Activated B cell treated with CpG ODN at 0.5 μM for 24 hours (primary cell): Measurements from ENCODE around the gene SOS1. TPM values are rescaled to one million over a fixed set of nuclear protein-coding genes. Genes with fewer than 3 reads are reported as not detected.

Experiments used
- ATAC-seq: fragments of 200-7000 bp; cut with Tn5 transposase; one replicate; pipeline ENCODE4 v1.10.0; 2021; ENCODE audit warnings: low read depth, mild to moderate bottlenecking, moderate library complexity
- CTCF ChIA-PET: fragments of 350-600 bp; sonication (Branson Sonifier 250); formaldehyde crosslinking; loops from one replicate; lab custom pipeline; 2021; ENCODE audit warnings: antibody characterized with exemption; lab: Charles Lee
- POLR2A ChIA-PET: fragments of 350-600 bp; sonication (Branson Sonifier 250); formaldehyde crosslinking; loops from one replicate; lab custom pipeline; 2021; ENCODE audit warnings: antibody characterized with exemption; lab: Charles Lee
- DNase-seq: peaks from one replicate; pipeline ENCODE4 v3.0.0; 2022
- H3K27ac Mint-ChIP-seq: one replicate; pipeline ENCODE4 v1.8.0; 2020; ENCODE audit warnings: mixed read lengths
- H3K27me3 Mint-ChIP-seq: one replicate; pipeline ENCODE4 v1.8.0; 2021; ENCODE audit warnings: mixed read lengths
- H3K36me3 Mint-ChIP-seq: one replicate; pipeline ENCODE4 v1.8.0; 2021; ENCODE audit warnings: low read depth, mixed read lengths
- H3K4me1 Mint-ChIP-seq: one replicate; pipeline ENCODE4 v1.8.0; 2021; ENCODE audit warnings: mixed read lengths
- H3K4me3 Mint-ChIP-seq: one replicate; pipeline ENCODE4 v1.8.0; 2020; ENCODE audit warnings: mild to moderate bottlenecking, mixed read lengths
- H3K9me3 Mint-ChIP-seq: one replicate; pipeline ENCODE4 v1.8.0; 2020; ENCODE audit warnings: mixed read lengths
- intact Hi-C: fragments of 100-400 bp; cut with micrococcal nuclease; formaldehyde crosslinking; loops from one replicate; pipeline ENCODE4 v1.15.1; 2024
- total RNA-seq: library from RNA; stranded (reverse); gene quantifications from 2 replicates; pipeline ENCODE4 v1.2.3, GENCODE V29; 2022
- TF ChIP-seq, protein P1 (sequence below): fragments of 200-600 bp; IDR thresholded peaks from one replicate; pipeline ENCODE4 v1.8.0; 2022; ENCODE audit warnings: antibody characterized with exemption, mild to moderate bottlenecking

SOS1 gene
- total RNA-seq, 1 donor from 2014 or later: 51.9 TPM

DNA sequence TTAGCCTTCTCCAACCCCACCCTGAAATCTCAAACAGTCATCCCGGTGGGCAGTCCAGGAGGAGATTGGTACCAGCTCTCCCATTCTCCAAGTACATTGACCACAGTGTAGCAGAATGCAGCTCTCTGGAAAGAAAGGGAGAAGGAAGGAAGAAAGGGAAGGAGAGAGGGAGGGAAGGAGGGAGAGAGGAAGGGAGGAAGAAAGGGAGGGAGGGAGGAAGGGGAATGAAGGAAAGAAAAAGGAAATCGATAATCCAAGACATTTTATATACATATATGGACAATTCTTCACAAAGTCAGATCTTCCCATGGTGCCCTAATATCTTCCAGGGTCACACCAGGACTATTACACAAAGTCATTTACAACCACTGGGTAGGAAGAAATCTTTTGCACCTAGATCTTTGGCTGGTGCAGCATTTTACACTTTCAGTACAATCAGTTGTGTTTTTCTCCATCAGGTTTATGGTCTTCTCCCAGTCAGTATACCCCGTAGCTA, 172.4 kb downstream of the SOS1 start:
- CTCF ChIA-PET: interaction anchor here (1.1 to 4.8 kb wide), 12 partner anchors 11 to 297 kb away, joined by 3 to 130 read pairs (median 5); no protein-coding TSS in a partner anchor
- DNase-seq (no peak), ATAC-seq (no peak)
- POLR2A ChIA-PET: interaction anchor here (1.4 kb wide), 1 partner anchor 197 kb away, joined by 4 read pairs; the partner anchor contains the start of gene SRSF7
- H3K9me3 Mint-ChIP-seq: no peaks in the 10 kb centered on the region
- H3K27me3 Mint-ChIP-seq: no peaks in the 10 kb centered on the region
- H3K4me3 Mint-ChIP-seq: no peak overlapping the region
- TF ChIP-seq, protein P1, sequence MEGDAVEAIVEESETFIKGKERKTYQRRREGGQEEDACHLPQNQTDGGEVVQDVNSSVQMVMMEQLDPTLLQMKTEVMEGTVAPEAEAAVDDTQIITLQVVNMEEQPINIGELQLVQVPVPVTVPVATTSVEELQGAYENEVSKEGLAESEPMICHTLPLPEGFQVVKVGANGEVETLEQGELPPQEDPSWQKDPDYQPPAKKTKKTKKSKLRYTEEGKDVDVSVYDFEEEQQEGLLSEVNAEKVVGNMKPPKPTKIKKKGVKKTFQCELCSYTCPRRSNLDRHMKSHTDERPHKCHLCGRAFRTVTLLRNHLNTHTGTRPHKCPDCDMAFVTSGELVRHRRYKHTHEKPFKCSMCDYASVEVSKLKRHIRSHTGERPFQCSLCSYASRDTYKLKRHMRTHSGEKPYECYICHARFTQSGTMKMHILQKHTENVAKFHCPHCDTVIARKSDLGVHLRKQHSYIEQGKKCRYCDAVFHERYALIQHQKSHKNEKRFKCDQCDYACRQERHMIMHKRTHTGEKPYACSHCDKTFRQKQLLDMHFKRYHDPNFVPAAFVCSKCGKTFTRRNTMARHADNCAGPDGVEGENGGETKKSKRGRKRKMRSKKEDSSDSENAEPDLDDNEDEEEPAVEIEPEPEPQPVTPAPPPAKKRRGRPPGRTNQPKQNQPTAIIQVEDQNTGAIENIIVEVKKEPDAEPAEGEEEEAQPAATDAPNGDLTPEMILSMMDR: no peak
- no peaks in the 10 kb centered on the region for H3K36me3 Mint-ChIP-seq
- H3K27ac Mint-ChIP-seq: no peak overlapping the region
- no peaks in the 10 kb centered on the region for H3K4me1 Mint-ChIP-seq
- intact Hi-C loops: no loop called here

DNA sequence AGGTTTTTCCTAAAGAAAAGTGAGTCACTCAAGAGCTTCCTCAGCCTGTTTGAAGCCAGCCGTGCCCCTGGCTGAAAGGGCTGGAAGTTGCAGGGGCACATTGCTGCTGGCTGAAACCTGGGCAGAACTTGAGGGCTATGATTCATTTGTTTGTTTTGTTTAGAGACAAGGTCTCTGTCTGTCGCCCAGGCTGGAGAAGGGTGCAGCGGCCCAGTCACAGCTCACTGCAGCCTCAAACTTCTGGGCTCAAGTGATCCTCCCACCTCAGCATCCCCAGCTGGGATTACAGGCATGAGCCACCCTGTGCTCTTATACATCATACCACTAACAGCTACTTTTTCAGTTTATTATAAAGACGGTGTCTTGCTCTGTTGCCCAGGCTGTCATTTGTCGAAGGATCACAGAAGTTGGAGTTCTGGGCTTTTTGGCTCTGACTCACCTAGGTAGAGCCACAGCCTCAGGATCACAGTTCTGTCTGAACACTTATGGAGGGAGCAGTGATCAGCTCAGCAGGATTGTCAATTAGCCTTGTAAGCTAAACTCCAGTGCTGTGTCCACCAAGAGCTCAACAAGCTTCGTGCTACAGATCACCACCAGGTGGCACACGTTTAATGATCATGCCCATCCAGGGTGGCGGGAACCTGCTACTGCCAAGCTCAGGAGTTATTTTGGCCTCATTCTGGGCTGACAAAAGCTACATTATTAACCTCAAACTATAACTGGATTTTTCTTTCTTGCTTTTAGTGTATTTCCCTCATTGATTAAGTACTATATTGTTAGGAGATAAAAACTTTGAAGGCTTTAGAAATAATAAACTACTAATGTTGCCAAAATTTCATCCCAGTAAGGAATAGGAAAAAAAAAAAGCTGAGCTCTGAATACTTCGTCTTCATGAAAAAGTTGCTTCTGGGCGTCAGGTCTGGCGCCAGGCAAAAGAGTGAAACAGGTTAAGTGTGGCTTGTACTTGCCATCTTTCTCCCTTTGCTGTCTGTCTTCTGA, 173.3 kb downstream of the SOS1 start:
- Mint-ChIP-seq H3K4me3 (no peak overlapping the region), H3K27me3 (no peaks in the 10 kb centered on the region), H3K27ac (no peak overlapping the region), H3K4me1 (no peaks in the 10 kb centered on the region), H3K9me3 (no peaks in the 10 kb centered on the region), H3K36me3 (no peaks in the 10 kb centered on the region)
- CTCF ChIA-PET: interaction anchor here (0.6 to 4.8 kb wide), 27 partner anchors 8 to 782 kb away, joined by 3 to 130 read pairs (median 4); partner anchors contain the start of genes DHX57, HNRNPLL and MORN2
- TF ChIP-seq, protein P1: no peak
- ATAC-seq (peak; percentile 66), DNase-seq (no peak)
- POLR2A ChIA-PET: interaction anchor here (0.6 to 1.4 kb wide), 4 partner anchors 196 to 846 kb away, joined by 3 to 6 read pairs (median 5); partner anchors contain the start of gene SRSF7
- intact Hi-C loops: loop anchor here (1.0 kb wide), 2 partner anchors 112 to 281 kb away; no protein-coding TSS in a partner anchor

DNA sequence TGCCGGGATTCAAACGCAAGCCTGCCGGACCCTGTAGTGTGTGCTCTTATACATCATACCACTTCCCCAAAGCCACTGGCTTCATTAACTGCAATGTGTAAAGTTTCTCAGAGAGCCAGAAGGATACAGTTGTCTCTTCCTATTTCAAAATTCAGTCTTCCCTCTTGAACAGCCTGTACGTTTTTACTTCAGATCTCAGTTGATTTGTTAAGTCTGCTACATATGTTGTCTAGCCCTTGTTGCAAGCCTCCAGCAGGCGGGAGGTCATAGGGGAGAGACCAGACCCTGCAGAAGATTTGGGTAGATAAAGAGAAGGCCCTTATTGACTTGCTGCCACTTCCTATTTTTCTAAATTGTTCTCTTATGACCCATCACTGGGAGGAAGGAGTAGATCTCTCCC, 174.9 kb downstream of the SOS1 start:
- intact Hi-C loops: no loop called here

DNA sequence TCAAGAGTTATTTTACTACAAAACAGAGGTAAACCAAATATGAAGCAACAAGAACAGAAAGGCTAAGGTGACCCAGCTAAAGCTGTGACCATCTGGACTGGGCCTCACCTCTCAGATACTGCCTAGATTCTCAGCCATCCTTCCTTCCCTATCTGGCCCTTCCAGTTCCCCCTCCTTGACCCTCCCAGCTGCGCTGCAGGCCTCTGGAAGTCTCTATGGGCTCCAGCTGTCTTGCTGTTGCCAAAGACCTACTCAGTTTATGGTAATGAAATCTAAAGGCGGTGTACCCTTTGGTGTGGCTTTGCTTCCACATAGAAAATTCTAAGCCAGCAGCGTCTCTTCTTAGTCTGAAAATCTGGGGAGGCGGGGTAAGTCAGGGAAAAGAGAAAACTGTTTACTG, 175.5 kb downstream of the SOS1 start:
- intact Hi-C loops: no loop called here
- Mint-ChIP-seq H3K27me3 (no peaks in the 10 kb centered on the region), H3K36me3 (no peaks in the 10 kb centered on the region), H3K4me3 (no peak overlapping the region), H3K9me3 (no peaks in the 10 kb centered on the region), H3K4me1 (no peaks in the 10 kb centered on the region), H3K27ac (no peak overlapping the region)
- ATAC-seq: no peak
- TF ChIP-seq, protein P1: no peak
- DNase-seq: no peak
- ChIA-PET CTCF (interaction anchor here (1.6 to 4.8 kb wide), 3 partner anchors 54 to 284 kb away, joined by 4 to 130 read pairs (median 5); no protein-coding TSS in a partner anchor), POLR2A (no interaction called here)

More for the DNA sequence above, 174.9 kb downstream of the SOS1 start:
- Mint-ChIP-seq H3K27ac (no peak overlapping the region), H3K9me3 (no peaks in the 10 kb centered on the region), H3K4me3 (no peak overlapping the region), H3K36me3 (no peaks in the 10 kb centered on the region), H3K4me1 (no peaks in the 10 kb centered on the region), H3K27me3 (no peaks in the 10 kb centered on the region)
- ChIA-PET POLR2A (no interaction called here), CTCF (interaction anchor here (0.8 to 4.8 kb wide), 5 partner anchors 9 to 283 kb away, joined by 3 to 130 read pairs (median 4); partner anchors contain the start of genes DHX57, MORN2 and SOS1)
- TF ChIP-seq, protein P1: no peak
- DNase-seq (no peak), ATAC-seq (no peak)
